ENCODE results near the gene FABP6.

The FABP6 gene

GRCh38 chr5:160260881-160261815, 31.8 kb downstream of the FABP6 start:
- DNase-seq (ENCODE audit: low read depth in 2 of 2, low spot score in 1 of 2): no peak

GRCh38 chr5:160262151-160263074, 33.1 kb downstream of the FABP6 start:
- no peak for DNase-seq (ENCODE audit: low read depth in 2 of 2, low spot score in 1 of 2)

GRCh38 chr5:160263326-160263855, 34.1 kb downstream of the FABP6 start:
- DNase-seq (ENCODE audit: low read depth in 2 of 2, low spot score in 1 of 2): no peak

- DNase-seq (ENCODE audit: low read depth in 2 of 2, low spot score in 1 of 2): no peak
These were observed 36.7 kb downstream of the FABP6 start for GRCh38 chr5:160266044-160266443.

GRCh38 chr5:160266752-160267345, 37.5 kb downstream of the FABP6 start:
- DNase-seq (ENCODE audit: low read depth in 2 of 2, low spot score in 1 of 2): no peak

GRCh38 chr5:160268121-160268520, 38.8 kb downstream of the FABP6 start:
- no peak for DNase-seq (ENCODE audit: low read depth in 2 of 2, low spot score in 1 of 2)

- peak in 1 of 2 donors; percentile 9 for DNase-seq (ENCODE audit: low read depth in 2 of 2, low spot score in 1 of 2)
These were observed 39.7 kb downstream of the FABP6 start for GRCh38 chr5:160269017-160269416.

- no peak for DNase-seq (ENCODE audit: low read depth in 2 of 2, low spot score in 1 of 2)
These were observed 41.4 kb downstream of the FABP6 start for GRCh38 chr5:160270704-160271103.

- no peak for DNase-seq (ENCODE audit: low read depth in 2 of 2, low spot score in 1 of 2)
These were observed 42.1 kb downstream of the FABP6 start for GRCh38 chr5:160271396-160271795.

GRCh38 chr5:160271836-160272235, 42.5 kb downstream of the FABP6 start:
- no peak for DNase-seq (ENCODE audit: low read depth in 2 of 2, low spot score in 1 of 2)

GRCh38 chr5:160272264-160272663, 43.0 kb downstream of the FABP6 start:
- no peak for DNase-seq (ENCODE audit: low read depth in 2 of 2, low spot score in 1 of 2)

GRCh38 chr5:160272889-160273288, 43.6 kb downstream of the FABP6 start:
- no peak for DNase-seq (ENCODE audit: low read depth in 2 of 2, low spot score in 1 of 2)

- DNase-seq (ENCODE audit: low read depth in 2 of 2, low spot score in 1 of 2): no peak
These were observed 45.2 kb downstream of the FABP6 start for GRCh38 chr5:160274483-160274931.

- no peak for DNase-seq (ENCODE audit: low read depth in 2 of 2, low spot score in 1 of 2)
These were observed 49.0 kb downstream of the FABP6 start for GRCh38 chr5:160278343-160278742.

- DNase-seq (ENCODE audit: low read depth in 2 of 2, low spot score in 1 of 2): no peak
These were observed 51.2 kb downstream of the FABP6 start for GRCh38 chr5:160280384-160281095.

- DNase-seq (ENCODE audit: low read depth in 2 of 2, low spot score in 1 of 2): no peak
These were observed 52.0 kb downstream of the FABP6 start for GRCh38 chr5:160281275-160281674.

GRCh38 chr5:160284291-160284873, 55.1 kb downstream of the FABP6 start:
- no peak for DNase-seq (ENCODE audit: low read depth in 2 of 2, low spot score in 1 of 2)

GRCh38 chr5:160285316-160285715, 56.0 kb downstream of the FABP6 start:
- no peak for DNase-seq (ENCODE audit: low read depth in 2 of 2, low spot score in 1 of 2)

GRCh38 chr5:160286947-160287346, 57.6 kb downstream of the FABP6 start:
- no peak for DNase-seq (ENCODE audit: low read depth in 2 of 2, low spot score in 1 of 2)

All from stimulated activated CD8-positive, alpha-beta memory T cell treated with anti-CD3 and anti-CD28 coated beads, Interleukin-4, amount 100 ng/mL, for 1 hour (primary cell).